Measurements from ENCODE around the gene FADS2.

GRCh38 chr11:61778920-61779650 lies 49.0 kb upstream of the FADS2 start:
- TF ChIP-seq EZH2 (IDR thresholded peaks at IDR 0.05; ENCODE audit: borderline replicate concordance, low read length) (no peak), CTCF (conservative IDR thresholded peaks at IDR 0.05 in 1 of 2, IDR thresholded peaks at IDR 0.05 in 1 of 2; ENCODE audit: extremely low read depth in 1 of 2, insufficient read depth in 1 of 2, low read depth in 1 of 2, low read length in 2 of 2) (no peak)
